Measurements from ENCODE around the gene ZNF117.

DNA sequence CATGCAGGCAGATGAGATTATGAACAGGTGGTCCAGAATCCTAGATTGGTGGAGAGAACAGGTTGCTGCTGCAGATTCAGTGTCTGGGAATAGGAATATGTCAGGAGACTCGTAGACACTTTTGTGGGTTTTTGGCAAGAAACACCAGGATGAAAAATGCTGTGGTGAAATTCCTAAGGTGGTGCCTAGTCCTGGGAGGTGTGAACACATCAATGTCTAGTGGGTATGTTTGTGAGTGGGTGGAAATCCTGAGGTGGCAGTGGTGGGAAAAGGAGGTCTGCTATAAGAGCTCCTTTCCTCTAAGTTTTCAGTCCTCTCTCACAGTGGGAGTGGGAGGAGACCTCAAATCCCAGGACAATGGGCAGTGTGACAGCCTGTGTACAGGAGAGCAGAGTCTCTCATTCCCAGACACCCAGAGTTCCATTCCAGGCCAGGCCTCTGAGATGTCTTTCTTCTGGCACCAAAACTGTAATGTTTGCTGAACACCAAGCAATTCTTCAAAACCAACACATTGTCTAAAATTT, 10.5 kb upstream of the ZNF117 start:
- TF ChIP-seq POLR2A (IDR thresholded peaks at IDR 0.05): no peak
- TF ChIP-seq, protein P1, sequence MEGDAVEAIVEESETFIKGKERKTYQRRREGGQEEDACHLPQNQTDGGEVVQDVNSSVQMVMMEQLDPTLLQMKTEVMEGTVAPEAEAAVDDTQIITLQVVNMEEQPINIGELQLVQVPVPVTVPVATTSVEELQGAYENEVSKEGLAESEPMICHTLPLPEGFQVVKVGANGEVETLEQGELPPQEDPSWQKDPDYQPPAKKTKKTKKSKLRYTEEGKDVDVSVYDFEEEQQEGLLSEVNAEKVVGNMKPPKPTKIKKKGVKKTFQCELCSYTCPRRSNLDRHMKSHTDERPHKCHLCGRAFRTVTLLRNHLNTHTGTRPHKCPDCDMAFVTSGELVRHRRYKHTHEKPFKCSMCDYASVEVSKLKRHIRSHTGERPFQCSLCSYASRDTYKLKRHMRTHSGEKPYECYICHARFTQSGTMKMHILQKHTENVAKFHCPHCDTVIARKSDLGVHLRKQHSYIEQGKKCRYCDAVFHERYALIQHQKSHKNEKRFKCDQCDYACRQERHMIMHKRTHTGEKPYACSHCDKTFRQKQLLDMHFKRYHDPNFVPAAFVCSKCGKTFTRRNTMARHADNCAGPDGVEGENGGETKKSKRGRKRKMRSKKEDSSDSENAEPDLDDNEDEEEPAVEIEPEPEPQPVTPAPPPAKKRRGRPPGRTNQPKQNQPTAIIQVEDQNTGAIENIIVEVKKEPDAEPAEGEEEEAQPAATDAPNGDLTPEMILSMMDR (IDR thresholded peaks at IDR 0.05): no peak
- no peak for TF ChIP-seq EP300 (IDR thresholded peaks at IDR 0.05)
- TF ChIP-seq POLR2AphosphoS5 (IDR thresholded peaks at IDR 0.05): no peak
